T follicular helper cell (primary cell): ENCODE results near the gene OR6B1.
"Not testable (repeated sequence)": the region's sequence is repeated elsewhere in the genome, so short reads cannot be mapped to it uniquely, and the experiment has no call there.

Experiments used
- DNase-seq: peaks from one replicate; pipeline ENCODE4 v3.0.0-alpha.2; 2020; ENCODE audit warnings: low read depth

Gene OR6B1

GRCh38 chr7:144006029-144006691 lies 6.0 kb downstream of the OR6B1 start:
- no peak for DNase-seq

GRCh38 chr7:144006692-144007042 lies 6.5 kb downstream of the OR6B1 start:
- DNase-seq, result no peak

GRCh38 chr7:144009361-144009760 lies 9.2 kb downstream of the OR6B1 start:
- DNase-seq, result no peak

GRCh38 chr7:144010061-144010460 lies 9.9 kb downstream of the OR6B1 start:
- DNase-seq, result not testable (repeated sequence)

- not testable (repeated sequence) for DNase-seq
Observed at GRCh38 chr7:144010821-144011220, 10.7 kb downstream of the OR6B1 start.

GRCh38 chr7:144011458-144012230 lies 11.5 kb downstream of the OR6B1 start:
- DNase-seq, result no peak

- DNase-seq, result no peak
Observed at GRCh38 chr7:144018065-144018464, 17.9 kb downstream of the OR6B1 start.

- no peak for DNase-seq
Observed at GRCh38 chr7:144019457-144019856, 19.3 kb downstream of the OR6B1 start.

GRCh38 chr7:144020340-144020739 lies 20.2 kb downstream of the OR6B1 start:
- no peak for DNase-seq

- DNase-seq, result no peak
Observed at GRCh38 chr7:144022169-144022568, 22.0 kb downstream of the OR6B1 start.

- DNase-seq, result no peak
Observed at GRCh38 chr7:144023171-144023827, 23.2 kb downstream of the OR6B1 start.

- DNase-seq, result no peak
Observed at GRCh38 chr7:144024213-144024612, 24.1 kb downstream of the OR6B1 start.

GRCh38 chr7:144026203-144026883 lies 26.2 kb downstream of the OR6B1 start:
- no peak for DNase-seq

GRCh38 chr7:144027070-144027469 lies 26.9 kb downstream of the OR6B1 start:
- no peak for DNase-seq

- no peak for DNase-seq
Observed at GRCh38 chr7:144027974-144028373, 27.9 kb downstream of the OR6B1 start.

- no peak for DNase-seq
Observed at GRCh38 chr7:144028547-144028946, 28.4 kb downstream of the OR6B1 start.

- no peak for DNase-seq
Observed at GRCh38 chr7:144032516-144032915, 32.4 kb downstream of the OR6B1 start.

- no peak for DNase-seq
Observed at GRCh38 chr7:144032985-144033709, 33.0 kb downstream of the OR6B1 start.

- no peak for DNase-seq
Observed at GRCh38 chr7:144035385-144035784, 35.3 kb downstream of the OR6B1 start.

GRCh38 chr7:144036302-144036885 lies 36.3 kb downstream of the OR6B1 start:
- DNase-seq, result no peak

- DNase-seq, result no peak
Observed at GRCh38 chr7:144037414-144038035, 37.4 kb downstream of the OR6B1 start.
